PC-9 (cell line): ENCODE results near the gene IMPG2.

Experiments used
- CTCF ChIP-seq: fragments of 200-600 bp; sonication (generic); conservative IDR thresholded peaks from 2 replicates; pipeline ENCODE4 v1.6.1; 2017; ENCODE audit warnings: mixed run types, antibody characterized with exemption, mild to moderate bottlenecking, moderate library complexity
- EZH2 ChIP-seq: fragments of 200-600 bp; sonication (generic); IDR thresholded peaks from 2 replicates; pipeline ENCODE4 v1.8.0; 2017; ENCODE audit warnings: antibody characterized with exemption, low read depth

- TF ChIP-seq CTCF (no peak), EZH2 (no peak)
Measured at GRCh38 chr3:101217472-101218245, 102.7 kb downstream of the IMPG2 start.
